Measurements from ENCODE around the gene CLDN4.

The CLDN4 gene

DNA sequence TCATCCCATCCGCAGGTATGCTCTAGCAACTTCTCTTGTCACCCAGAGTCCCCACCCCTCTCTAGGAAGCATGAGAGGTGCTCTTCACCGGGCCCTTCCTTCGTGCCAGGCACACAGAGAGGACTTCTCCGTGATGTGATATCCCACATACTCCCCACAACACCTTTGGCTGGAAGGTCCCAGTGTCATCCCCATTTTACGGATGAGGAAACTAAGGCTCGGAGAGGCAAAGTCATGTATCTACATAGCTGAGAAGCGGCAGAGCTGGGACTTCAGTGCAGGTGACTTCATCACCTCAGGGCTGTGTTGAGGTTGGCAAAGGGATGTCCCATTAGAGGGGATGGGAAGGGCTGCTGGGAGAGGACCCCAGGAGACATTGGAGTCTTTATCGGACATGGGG lies 45.6 kb downstream of the CLDN4 start:
- DNase-seq (ENCODE audit: low read depth): no peak

DNA sequence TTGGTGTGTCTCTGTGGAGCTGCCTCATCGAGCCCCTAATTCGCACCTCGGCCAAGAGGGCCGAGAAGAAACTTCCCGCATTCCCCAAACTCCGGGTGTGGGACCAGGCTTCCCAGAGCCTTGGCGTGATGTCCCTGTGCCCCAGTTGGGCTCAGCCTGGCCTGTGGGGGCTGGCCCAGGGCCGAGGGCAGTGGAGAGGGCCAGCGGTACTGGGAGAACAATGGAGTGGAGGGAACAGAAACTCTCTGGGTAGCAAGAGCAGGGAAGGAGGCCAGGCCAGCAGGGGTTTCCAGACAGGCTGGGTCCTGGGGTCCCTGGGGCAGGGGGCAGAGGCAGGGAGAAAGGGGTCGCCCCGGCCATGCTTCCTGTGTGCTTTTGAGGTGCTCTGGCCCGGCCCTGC lies 46.2 kb downstream of the CLDN4 start:
- no peak for DNase-seq (ENCODE audit: low read depth)

- no peak for DNase-seq (ENCODE audit: low read depth)
These were observed 49.3 kb downstream of the CLDN4 start for GRCh38 chr7:73879977-73880681.

DNA sequence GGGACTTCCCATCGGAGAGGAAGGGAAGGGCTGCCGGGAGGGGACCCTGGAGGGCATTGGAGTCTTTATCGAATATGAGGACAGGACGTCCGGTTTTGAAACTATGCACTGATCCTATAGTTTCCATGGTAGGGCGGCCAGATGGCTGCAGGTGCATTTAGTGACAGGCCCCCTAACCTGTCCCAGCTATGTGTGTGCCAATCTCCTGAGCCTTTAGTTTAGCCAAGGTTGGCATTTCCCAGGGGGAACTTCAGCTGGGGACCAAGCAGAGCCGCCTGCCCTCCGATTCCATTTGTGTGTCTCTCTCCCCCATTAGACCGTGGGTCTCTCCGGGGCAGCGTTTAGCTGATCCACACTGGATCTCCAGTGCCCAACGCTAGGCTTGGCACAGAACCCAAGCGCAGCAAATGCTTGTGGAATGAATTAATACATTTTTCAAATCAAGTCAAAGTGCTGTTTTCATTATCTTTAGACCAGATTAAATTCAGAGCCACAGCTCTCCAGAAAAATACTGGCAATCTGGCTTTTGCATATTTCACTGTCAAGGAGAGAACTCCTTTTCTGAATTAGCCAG lies 50.0 kb downstream of the CLDN4 start:
- no peak for DNase-seq (ENCODE audit: low read depth)

DNA sequence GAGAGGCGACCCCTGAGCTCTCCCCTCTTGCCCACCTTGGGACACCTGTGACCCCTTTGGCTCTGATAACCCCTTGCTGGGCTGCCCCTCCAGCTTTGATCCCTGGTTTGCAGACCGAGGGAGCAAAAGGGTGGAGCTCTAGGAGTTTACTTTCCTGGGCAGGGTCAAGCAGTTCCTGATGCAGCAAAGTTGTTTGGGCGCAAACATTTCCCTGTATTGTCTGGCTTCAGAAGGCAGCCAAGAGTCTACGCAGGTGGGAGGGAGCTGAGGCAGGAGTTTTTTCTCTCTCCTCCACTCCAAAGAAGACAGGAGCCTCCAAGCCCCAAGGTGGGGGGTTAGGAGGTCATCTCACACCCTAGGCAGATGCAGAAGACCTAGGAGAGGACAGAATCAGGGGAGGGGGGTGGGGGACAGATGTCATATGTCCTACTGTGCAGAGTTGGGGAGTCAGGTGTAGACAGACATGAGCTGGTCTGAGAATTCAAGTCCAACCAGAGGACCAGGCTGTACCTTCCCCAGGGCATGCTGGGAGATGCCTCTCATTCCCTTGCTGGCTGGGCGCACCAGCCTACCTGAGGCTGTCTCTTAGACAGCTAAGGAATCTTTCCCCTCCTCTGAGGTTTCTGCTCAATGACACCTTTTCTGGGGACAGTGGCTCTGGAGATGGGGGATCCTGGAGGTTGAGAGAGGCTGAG lies 50.7 kb downstream of the CLDN4 start:
- no peak for DNase-seq (ENCODE audit: low read depth)

DNA sequence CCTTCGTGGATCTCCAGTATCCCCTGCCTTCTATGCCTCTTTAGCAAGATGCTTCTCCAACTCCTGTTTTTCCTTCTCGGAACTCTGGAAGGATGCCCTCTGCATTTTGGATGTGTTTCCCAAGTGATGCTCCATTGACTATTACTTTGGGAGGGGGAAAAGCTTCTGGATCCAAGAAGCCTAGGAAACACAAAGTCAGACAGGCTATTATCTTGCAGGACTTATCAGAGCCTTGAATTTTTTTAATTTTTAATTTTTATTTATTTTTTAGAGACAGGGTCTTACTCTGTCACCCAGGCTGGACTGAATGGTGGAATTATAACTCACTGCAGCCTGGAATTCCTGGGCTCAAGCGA lies 51.2 kb downstream of the CLDN4 start:
- DNase-seq (ENCODE audit: low read depth): no peak

Measured in HS-5 (cell line).